HepG2 (cell line): ENCODE data around the gene RASIP1. TPM values are rescaled to one million over a fixed set of nuclear protein-coding genes. Genes with fewer than 3 reads are reported as not detected.
A peak's percentile ranks its signal among the peaks of the same experiment; 100 is the strongest.

Experiments
- ARHGAP35 ChIP-seq: sonication (generic); formaldehyde crosslinking; IDR thresholded peaks from 2 replicates; pipeline ENCODE4 v1.9.0; 2022; ENCODE audit warnings: mild to moderate bottlenecking, inconsistent platforms, moderate library complexity, missing genetic modification reagents, borderline replicate concordance
- DR1 ChIP-seq: sonication (generic); formaldehyde crosslinking; IDR thresholded peaks from 2 replicates; pipeline ENCODE4 v1.8.0; 2021; ENCODE audit warnings: mild to moderate bottlenecking, missing genetic modification reagents, inconsistent platforms
- ERF ChIP-seq: IDR thresholded peaks from 2 replicates; pipeline ENCODE4 v1.6.1; 2018; ENCODE audit warnings: missing biosample characterization, missing genetic modification reagents
- FOXK2 ChIP-seq: fragments of 450-650 bp; IDR thresholded peaks from 2 replicates; pipeline ENCODE4 v1.6.1; 2016
- HNRNPL ChIP-seq: fragments of 200-400 bp; formaldehyde crosslinking; IDR thresholded peaks from 2 replicates; pipeline ENCODE4 v1.6.1; 2017; ENCODE audit warnings: mild to moderate bottlenecking, low read depth, low read length
- LCORL ChIP-seq, 2 experiments: fragments of 450-650 bp in 1 of 2; sonication (generic) in 1 of 2; formaldehyde crosslinking in 1 of 2; IDR thresholded peaks; 2 replicates each; pipeline versions ENCODE4 v1.5.0 to v1.6.1; 2017 to 2020; ENCODE audit warnings: antibody characterized with exemption in 1 of 2, missing genetic modification reagents in 1 of 2
- MAX ChIP-seq: IDR thresholded peaks from 2 replicates; pipeline ENCODE4 v1.6.1; 2012; ENCODE audit warnings: inconsistent platforms
- POLR2A ChIP-seq, 2 experiments: IDR thresholded peaks; 2 replicates each; pipeline ENCODE4 v1.6.1; 2011; ENCODE audit warnings: low read depth in 2 of 2, low read length in 2 of 2, mild to moderate bottlenecking in 1 of 2, moderate library complexity in 1 of 2; ENCODE audit not compliant: insufficient read depth in 1 of 2
- PRPF4 ChIP-seq: fragments of 200-400 bp; formaldehyde crosslinking; IDR thresholded peaks from 2 replicates; pipeline ENCODE4 v1.6.1; 2016; ENCODE audit warnings: low read length, low read depth; ENCODE audit not compliant: poor library complexity, severe bottlenecking
- RCOR2 ChIP-seq: IDR thresholded peaks from 2 replicates; pipeline ENCODE4 v1.6.1; 2016; ENCODE audit warnings: missing biosample characterization, missing genetic modification reagents
- SP1 ChIP-seq, 2 experiments: fragments of 450-650 bp in 1 of 2; sonication (generic) in 1 of 2; formaldehyde crosslinking in 1 of 2; IDR thresholded peaks; 2 replicates each; pipeline versions ENCODE4 v1.4.0 to v1.6.1; 2016 to 2020; ENCODE audit warnings: missing genetic modification reagents in 1 of 2
- SP140L ChIP-seq: sonication (generic); formaldehyde crosslinking; IDR thresholded peaks from 2 replicates; pipeline ENCODE4 v1.4.0; 2020; ENCODE audit warnings: missing genetic modification reagents, borderline replicate concordance
- SP2 ChIP-seq: sonication (generic); formaldehyde crosslinking; IDR thresholded peaks from 2 replicates; pipeline ENCODE4 v1.5.1; 2020; ENCODE audit warnings: mild to moderate bottlenecking, missing genetic modification reagents
- SP5 ChIP-seq: IDR thresholded peaks from 2 replicates; pipeline ENCODE4 v1.6.1; 2016; ENCODE audit warnings: low read depth, borderline replicate concordance
- SRY ChIP-seq: sonication (generic); formaldehyde crosslinking; IDR thresholded peaks from 2 replicates; pipeline ENCODE4 v1.8.0; 2022; ENCODE audit warnings: mild to moderate bottlenecking, missing genetic modification reagents
- TARDBP ChIP-seq: sonication (generic); formaldehyde crosslinking; IDR thresholded peaks from 2 replicates; pipeline ENCODE4 v1.8.0; 2022; ENCODE audit warnings: mild to moderate bottlenecking, missing genetic modification reagents
- THAP7 ChIP-seq: sonication (generic); formaldehyde crosslinking; IDR thresholded peaks from 2 replicates; pipeline ENCODE4 v1.8.1; 2023; ENCODE audit warnings: mild to moderate bottlenecking, missing genetic modification reagents
- ZBTB21 ChIP-seq: sonication (generic); formaldehyde crosslinking; IDR thresholded peaks from 2 replicates; pipeline ENCODE4 v1.4.0; 2020; ENCODE audit warnings: missing genetic modification reagents
- ZC3H13 ChIP-seq: sonication (generic); formaldehyde crosslinking; IDR thresholded peaks from 2 replicates; pipeline ENCODE4 v1.8.1; 2023; ENCODE audit warnings: mild to moderate bottlenecking, missing genetic modification reagents, moderate library complexity
- ZFAT ChIP-seq: sonication (generic); formaldehyde crosslinking; conservative IDR thresholded peaks from 2 replicates; pipeline ENCODE4 v1.8.1; 2023; ENCODE audit warnings: missing genetic modification reagents, inconsistent platforms
- ZFP1 ChIP-seq: IDR thresholded peaks from 2 replicates; pipeline ENCODE4 v1.6.1; 2016
- ZFX ChIP-seq: sonication (generic); formaldehyde crosslinking; IDR thresholded peaks from 2 replicates; pipeline ENCODE4 v1.4.0; 2020; ENCODE audit warnings: mild to moderate bottlenecking, low read depth, missing genetic modification reagents, moderate library complexity
- ZNF121 ChIP-seq: sonication (generic); formaldehyde crosslinking; IDR thresholded peaks from 2 replicates; pipeline ENCODE4 v1.5.0; 2020; ENCODE audit warnings: mild to moderate bottlenecking, missing genetic modification reagents
- ZNF260 ChIP-seq: sonication (generic); formaldehyde crosslinking; IDR thresholded peaks from 2 replicates; pipeline ENCODE4 v1.4.0; 2020; ENCODE audit warnings: missing genetic modification reagents, low read depth, mild to moderate bottlenecking, borderline replicate concordance
- ZNF30 ChIP-seq: sonication (generic); formaldehyde crosslinking; IDR thresholded peaks from 2 replicates; pipeline ENCODE4 v1.5.0; 2020; ENCODE audit warnings: mild to moderate bottlenecking, missing genetic modification reagents
- ZNF335 ChIP-seq: sonication (generic); formaldehyde crosslinking; IDR thresholded peaks from 2 replicates; pipeline ENCODE4 v1.4.0; 2020; ENCODE audit warnings: missing genetic modification reagents
- ZNF33A ChIP-seq: sonication (generic); formaldehyde crosslinking; IDR thresholded peaks from 2 replicates; pipeline ENCODE4 v1.5.1; 2020; ENCODE audit warnings: missing genetic modification reagents, mild to moderate bottlenecking, moderate library complexity, borderline replicate concordance
- ZNF431 ChIP-seq: sonication (generic); formaldehyde crosslinking; IDR thresholded peaks from 2 replicates; pipeline ENCODE4 v1.9.0; 2022; ENCODE audit warnings: missing genetic modification reagents, low read depth, mild to moderate bottlenecking, borderline replicate concordance
- ZNF460 ChIP-seq: sonication (generic); formaldehyde crosslinking; IDR thresholded peaks from 2 replicates; pipeline ENCODE4 v1.5.1; 2020; ENCODE audit warnings: missing genetic modification reagents, mild to moderate bottlenecking, borderline replicate concordance
- ZNF543 ChIP-seq: sonication (generic); formaldehyde crosslinking; IDR thresholded peaks from 2 replicates; pipeline ENCODE4 v1.4.0; 2020; ENCODE audit warnings: mild to moderate bottlenecking, missing genetic modification reagents
- ZNF746 ChIP-seq: sonication (generic); formaldehyde crosslinking; IDR thresholded peaks from 2 replicates; pipeline ENCODE4 v1.8.0; 2022; ENCODE audit warnings: mild to moderate bottlenecking, missing genetic modification reagents
- ZNF766 ChIP-seq: sonication (generic); formaldehyde crosslinking; IDR thresholded peaks from 2 replicates; pipeline ENCODE4 v1.5.0; 2020; ENCODE audit warnings: missing genetic modification reagents, borderline replicate concordance
- ZNF773 ChIP-seq: sonication (generic); formaldehyde crosslinking; IDR thresholded peaks from 2 replicates; pipeline ENCODE4 v1.4.0; 2020; ENCODE audit warnings: missing genetic modification reagents, borderline replicate concordance
- ZNF792 ChIP-seq: IDR thresholded peaks from 2 replicates; pipeline ENCODE4 v1.6.1; 2016
- ZNF816 ChIP-seq: sonication (generic); formaldehyde crosslinking; IDR thresholded peaks from 2 replicates; pipeline ENCODE4 v1.8.0; 2022; ENCODE audit warnings: missing genetic modification reagents, mild to moderate bottlenecking, borderline replicate concordance
- polyA plus RNA-seq, 8 experiments: library from polyadenylated mRNA; depleted of rRNA in 3 of 8; stranded (reverse) in 7 of 8; unstranded in 1 of 8; fragments of >200 nt; fragmentation: Illumina TruSeq in 4 of 8; extraction: Trizol in 4 of 8; gene quantifications; 2 replicates each; pipeline versions ENCODE4 v1.2.1 to v1.2.3, GENCODE V29; 2011 to 2016; ENCODE audit warnings: low read depth in 4 of 8, missing spikeins in 1 of 8, mixed read lengths in 1 of 8; ENCODE audit not compliant: insufficient read depth in 1 of 8
- total RNA-seq, 5 experiments: library from RNA; depleted of rRNA; stranded (reverse); fragments of >200 nt; fragmentation: Illumina TruSeq; extraction: Trizol; gene quantifications; 2 replicates each; pipeline ENCODE4 v1.2.3, GENCODE V29; 2016; ENCODE audit warnings: low read depth in 1 of 5
- TF ChIP-seq, protein P1 (sequence below): IDR thresholded peaks from 2 replicates; pipeline ENCODE4 v1.6.1; 2016

Gene RASIP1
- total and polyA plus RNA-seq, 2 of the 13 experiments (the other 11 are each of a cell fraction or from before 2014, with no cell fraction given) = 0.44 to 0.58 TPM

DNA sequence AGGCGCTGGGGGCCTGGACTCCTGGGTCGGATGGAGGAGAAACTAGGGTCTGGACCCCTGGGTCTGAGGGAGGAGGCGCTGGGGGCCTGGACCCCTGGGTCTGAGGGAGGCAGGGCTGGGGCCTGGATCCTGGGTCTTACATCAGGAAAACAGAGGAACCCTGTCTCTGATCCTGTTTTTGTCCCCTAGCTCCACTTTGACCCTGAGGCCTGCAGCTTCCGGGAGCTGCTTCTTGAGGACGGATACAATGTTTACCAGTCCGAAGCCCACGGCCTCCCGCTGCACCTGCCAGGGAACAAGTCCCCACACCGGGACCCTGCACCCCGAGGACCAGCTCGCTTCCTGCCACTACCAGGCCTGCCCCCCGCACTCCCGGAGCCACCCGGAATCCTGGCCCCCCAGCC, 17.3 kb upstream of the RASIP1 start (continued):
- TF ChIP-seq ZNF543 (CRISPR knock-in tag) (peak; percentile 77; the same call in 1 of the 2 replicates), SP1 (IDR thresholded peaks at IDR 0.05) (no peak), SP1 (CRISPR knock-in tag; IDR thresholded peaks at IDR 0.05) (no peak), TARDBP (CRISPR knock-in tag) (no peak; the same call in 1 of the 2 replicates), ZNF335 (CRISPR knock-in tag) (no peak), ZC3H13 (CRISPR knock-in tag) (no peak), SP5 (CRISPR knock-in tag) (no peak), ZNF431 (no peak), ZNF773 (no peak), ZFP1 (CRISPR knock-in tag) (no peak), ZNF766 (CRISPR knock-in tag) (no peak), ARHGAP35 (CRISPR knock-in tag) (no peak), ZNF792 (CRISPR knock-in tag) (no peak), MAX (peak; percentile 72), ZNF260 (no peak), ZNF460 (CRISPR knock-in tag) (no peak), ZFAT (no peak), ZNF121 (no peak), POLR2A (IDR thresholded peaks at IDR 0.05; ENCODE audit: insufficient read depth in 1 of 2, low read depth in 2 of 2, low read length in 2 of 2) (no peak), ZNF746 (no peak), PRPF4 (no peak), THAP7 (CRISPR knock-in tag) (no peak), FOXK2 (no peak), DR1 (no peak), ERF (CRISPR knock-in tag) (peak; percentile 79), RCOR2 (CRISPR knock-in tag) (no peak), ZFX (peak; percentile 76), ZNF816 (CRISPR knock-in tag) (no peak), ZBTB21 (no peak), ZNF30 (CRISPR knock-in tag) (no peak), SRY (CRISPR knock-in tag) (no peak), LCORL (IDR thresholded peaks at IDR 0.05) (no peak), LCORL (CRISPR knock-in tag; IDR thresholded peaks at IDR 0.05) (0 out of 2 replicates have a peak, but pooled peaks have one; percentile 53), SP140L (CRISPR knock-in tag) (no peak), SP2 (CRISPR knock-in tag) (no peak), HNRNPL (no peak), ZNF33A (CRISPR knock-in tag) (no peak)
- TF ChIP-seq, protein P1, sequence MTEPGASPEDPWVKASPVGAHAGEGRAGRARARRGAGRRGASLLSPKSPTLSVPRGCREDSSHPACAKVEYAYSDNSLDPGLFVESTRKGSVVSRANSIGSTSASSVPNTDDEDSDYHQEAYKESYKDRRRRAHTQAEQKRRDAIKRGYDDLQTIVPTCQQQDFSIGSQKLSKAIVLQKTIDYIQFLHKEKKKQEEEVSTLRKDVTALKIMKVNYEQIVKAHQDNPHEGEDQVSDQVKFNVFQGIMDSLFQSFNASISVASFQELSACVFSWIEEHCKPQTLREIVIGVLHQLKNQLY (CRISPR knock-in tag) = no peak
